Measurements from ENCODE around the gene CYFIP2. TPM values are rescaled to one million over a fixed set of nuclear protein-coding genes. Genes with fewer than 3 reads are reported as not detected.

The CYFIP2 gene
- polyA plus RNA-seq, 1 donor (not counting 4 experiments of a cell fraction or from before 2014, with no cell fraction given): 0.62 TPM

GRCh38 chr5:157365732-157366131 is 99.8 kb downstream of the CYFIP2 start:
- Histone ChIP-seq H3K4me2 (ENCODE audit: control insufficient read depth, extremely low read depth, insufficient read depth, low read depth, low read length) (no peak overlapping the region), H3K36me3 (ENCODE audit: control insufficient read depth in 2 of 2, extremely low read depth in 1 of 2, insufficient read depth in 2 of 2, low read length in 2 of 2) (no peaks in the 10 kb centered on the region), H3K9ac (ENCODE audit: control insufficient read depth, extremely low read depth, insufficient read depth, low read length) (no peak overlapping the region), H2AFZ (ENCODE audit: control insufficient read depth, low read length) (no peak overlapping the region), H3K4me3 (ENCODE audit: control insufficient read depth in 2 of 3, extremely low read depth in 1 of 3, insufficient read depth in 2 of 3, low read depth in 1 of 3, low read length in 3 of 3) (no peak overlapping the region), H3K4me1 (ENCODE audit: control insufficient read depth, extremely low read depth, insufficient read depth, low read length) (no peaks in the 10 kb centered on the region), H3K27me3 (ENCODE audit: control insufficient read depth, extremely low read depth, insufficient read depth, low read length) (no peaks in the 10 kb centered on the region), H3K9me3 (ENCODE audit: control insufficient read depth, low read depth, low read length) (no peaks in the 10 kb centered on the region), H3K9me1 (ENCODE audit: control insufficient read depth, extremely low read depth, insufficient read depth, low read length) (no peaks in the 10 kb centered on the region), H4K20me1 (ENCODE audit: control insufficient read depth, extremely low read depth, insufficient read depth, low read length) (no peaks in the 10 kb centered on the region), H3K27ac (ENCODE audit: control insufficient read depth, insufficient read depth, low read length) (no peak overlapping the region), H3K79me2 (ENCODE audit: control insufficient read depth, insufficient read depth, low read length) (no peaks in the 10 kb centered on the region)
- TF ChIP-seq EZH2 (IDR thresholded peaks at IDR 0.05; ENCODE audit: low read length): no peak
- no peak for TF ChIP-seq CTCF (optimal IDR thresholded peaks at IDR 0.05 in 1 of 3, IDR thresholded peaks at IDR 0.05 in 1 of 3, conservative IDR thresholded peaks at IDR 0.05 in 1 of 3; ENCODE audit: extremely low read depth in 1 of 3, insufficient read depth in 2 of 3, low read length in 3 of 3)
- DNase-seq (ENCODE audit: low read depth, low spot score): no peak
- dilution Hi-C loops (cut with MboI; ENCODE audit: extremely low pct_ligation_motif_present, low sequenced_read_pairs): no loop called here
- FAIRE-seq: no peak

- H3K27me3 ChIP-seq (ENCODE audit: control insufficient read depth, extremely low read depth, insufficient read depth, low read length): no peaks in the 10 kb centered on the region
- H2AFZ ChIP-seq (ENCODE audit: control insufficient read depth, low read length): no peak overlapping the region
- no peak overlapping the region for H3K27ac ChIP-seq (ENCODE audit: control insufficient read depth, insufficient read depth, low read length)
- H3K9me3 ChIP-seq (ENCODE audit: control insufficient read depth, low read depth, low read length): no peaks in the 10 kb centered on the region
- no peak overlapping the region for H3K4me3 ChIP-seq (ENCODE audit: control insufficient read depth in 2 of 3, extremely low read depth in 1 of 3, insufficient read depth in 2 of 3, low read depth in 1 of 3, low read length in 3 of 3)
- dilution Hi-C loops (cut with MboI; ENCODE audit: extremely low pct_ligation_motif_present, low sequenced_read_pairs): no loop called here
- no peaks in the 10 kb centered on the region for H3K4me1 ChIP-seq (ENCODE audit: control insufficient read depth, extremely low read depth, insufficient read depth, low read length)
- H3K36me3 ChIP-seq (ENCODE audit: control insufficient read depth in 2 of 2, extremely low read depth in 1 of 2, insufficient read depth in 2 of 2, low read length in 2 of 2): no peaks in the 10 kb centered on the region
- H3K9ac ChIP-seq (ENCODE audit: control insufficient read depth, extremely low read depth, insufficient read depth, low read length): no peak overlapping the region
- no peak for FAIRE-seq
- H3K9me1 ChIP-seq (ENCODE audit: control insufficient read depth, extremely low read depth, insufficient read depth, low read length): no peaks in the 10 kb centered on the region
- TF ChIP-seq EZH2 (IDR thresholded peaks at IDR 0.05; ENCODE audit: low read length): no peak
- peak; percentile 43 to 61 (median 50) for TF ChIP-seq CTCF (optimal IDR thresholded peaks at IDR 0.05 in 1 of 3, IDR thresholded peaks at IDR 0.05 in 1 of 3, conservative IDR thresholded peaks at IDR 0.05 in 1 of 3; ENCODE audit: extremely low read depth in 1 of 3, insufficient read depth in 2 of 3, low read length in 3 of 3)
- DNase-seq (ENCODE audit: low read depth, low spot score): no peak
- H3K4me2 ChIP-seq (ENCODE audit: control insufficient read depth, extremely low read depth, insufficient read depth, low read depth, low read length): no peak overlapping the region
- H4K20me1 ChIP-seq (ENCODE audit: control insufficient read depth, extremely low read depth, insufficient read depth, low read length): no peaks in the 10 kb centered on the region
- H3K79me2 ChIP-seq (ENCODE audit: control insufficient read depth, insufficient read depth, low read length): no peaks in the 10 kb centered on the region
Observed at GRCh38 chr5:157366741-157367674, 101.1 kb downstream of the CYFIP2 start.
